Brain microvascular endothelial cell (primary cell): Measurements from ENCODE around the gene EVC.

ENCODE experiments used
- DNase-seq: peaks from one replicate; pipeline ENCODE4 v3.0.0-alpha.2; 2020
- H3K27ac ChIP-seq: fragments of 250-450 bp; sonication (Bioruptor Pico); 2 replicates; pipeline ENCODE4 v1.5.1; 2020; ENCODE audit warnings: mild to moderate bottlenecking, moderate library complexity
- H3K27me3 ChIP-seq: fragments of 250-450 bp; sonication (Bioruptor Pico); replicated peaks from 2 replicates; pipeline ENCODE4 v1.5.1; 2020; ENCODE audit warnings: mild to moderate bottlenecking
- H3K36me3 ChIP-seq: fragments of 250-450 bp; sonication (Bioruptor Pico); replicated peaks from 2 replicates; pipeline ENCODE4 v1.5.1; 2020; ENCODE audit warnings: mild to moderate bottlenecking
- H3K4me3 ChIP-seq: 2 replicates; pipeline ENCODE4 v1.5.1; 2011; ENCODE audit warnings: low read depth, mild to moderate bottlenecking, control low read depth, low read length, moderate library complexity
- CTCF ChIP-seq: IDR thresholded peaks from 2 replicates; pipeline ENCODE4 v1.5.1; 2011; ENCODE audit warnings: low read depth, mild to moderate bottlenecking, moderate library complexity, low read length, control low read depth, inconsistent platforms; ENCODE audit errors: missing control alignments
- in situ Hi-C: cut with HindIII; loops from 2 replicates; pipeline ENCODE4 v1.10.0; 2017; ENCODE audit warnings: low sequenced_read_pairs, low pct_ligation_motif_present

Gene EVC

GRCh38 chr4:5802565-5802964, 91.6 kb downstream of the EVC start:
- DNase-seq, result no peak
- no peak for TF ChIP-seq CTCF
- Histone ChIP-seq H3K36me3 (peaks cover 76% of the 10 kb centered on the region), H3K27me3 (no peaks in the 10 kb centered on the region), H3K4me3 (no peak overlapping the region), H3K27ac (no peak overlapping the region)
- in situ Hi-C loops, result no loop called here

- TF ChIP-seq CTCF, result peak; percentile 19
- in situ Hi-C loops, result no loop called here
- DNase-seq, result no peak
- Histone ChIP-seq H3K27me3 (no peaks in the 10 kb centered on the region), H3K27ac (no peak overlapping the region), H3K36me3 (peaks cover 69% of the 10 kb centered on the region), H3K4me3 (no peak overlapping the region)
Observed at GRCh38 chr4:5804656-5805055, 93.7 kb downstream of the EVC start.

- Histone ChIP-seq H3K4me3 (no peak overlapping the region), H3K27me3 (no peaks in the 10 kb centered on the region), H3K27ac (no peak overlapping the region), H3K36me3 (peaks cover 71% of the 10 kb centered on the region)
- DNase-seq, result no peak
- no peak for TF ChIP-seq CTCF
- in situ Hi-C loops, result no loop called here
Observed at GRCh38 chr4:5805270-5805669, 94.3 kb downstream of the EVC start.

GRCh38 chr4:5808081-5808741, 97.2 kb downstream of the EVC start:
- in situ Hi-C loops, result no loop called here
- H3K27ac ChIP-seq, result no peak overlapping the region
- no peaks in the 10 kb centered on the region for H3K27me3 ChIP-seq
- H3K4me3 ChIP-seq, result no peak overlapping the region
- no peak for DNase-seq
- H3K36me3 ChIP-seq, result peaks cover 70% of the 10 kb centered on the region
- no peak for TF ChIP-seq CTCF

GRCh38 chr4:5809216-5809776, 98.3 kb downstream of the EVC start:
- in situ Hi-C loops, result no loop called here
- Histone ChIP-seq H3K27me3 (no peaks in the 10 kb centered on the region), H3K27ac (no peak overlapping the region), H3K4me3 (no peak overlapping the region), H3K36me3 (peaks cover 74% of the 10 kb centered on the region)
- TF ChIP-seq CTCF, result no peak
- no peak for DNase-seq

GRCh38 chr4:5810151-5810550, 99.2 kb downstream of the EVC start:
- DNase-seq, result no peak
- H3K36me3 ChIP-seq, result peaks cover 73% of the 10 kb centered on the region
- no peak for TF ChIP-seq CTCF
- H3K4me3 ChIP-seq, result no peak overlapping the region
- no peak overlapping the region for H3K27ac ChIP-seq
- in situ Hi-C loops, result no loop called here
- H3K27me3 ChIP-seq, result no peaks in the 10 kb centered on the region
